Measurements from ENCODE around the gene SLC25A23. TPM values are rescaled to one million over a fixed set of nuclear protein-coding genes. Genes with fewer than 3 reads are reported as not detected.
A peak's percentile ranks its signal among the peaks of the same experiment; 100 is the strongest.

SLC25A23 gene
- total and polyA plus RNA-seq, 9 of the 15 experiments (the other 6 are each of a cell fraction or from before 2014, with no cell fraction given): 6.1 to 72.0 (median 26.6) TPM

GRCh38 chr19:6424195-6424938 is 35.2 kb downstream of the SLC25A23 start, which contains the start of gene KHSRP (continued):
- TF ChIP-seq PHF8 (IDR thresholded peaks at IDR 0.05; ENCODE audit: borderline replicate concordance, low read length): peak; percentile 58; the same call in 1 of the 2 replicates
- TF ChIP-seq BMI1 (IDR thresholded peaks at IDR 0.05; ENCODE audit: low read length): no peak
- TF ChIP-seq ZNF277 (CRISPR knock-in tag; IDR thresholded peaks at IDR 0.05; ENCODE audit: borderline replicate concordance): no peak
- no peak for TF ChIP-seq CGGBP1 (CRISPR knock-in tag; IDR thresholded peaks at IDR 0.05)
- TF ChIP-seq NBN (IDR thresholded peaks at IDR 0.05; ENCODE audit: low read depth): no peak
- no peak for TF ChIP-seq ZNF324 (CRISPR knock-in tag; IDR thresholded peaks at IDR 0.05)
- TF ChIP-seq TBP (optimal IDR thresholded peaks at IDR 0.05; ENCODE audit: low read depth, low read length): peak; percentile 66
- TF ChIP-seq HMG20B (CRISPR knock-in tag; IDR thresholded peaks at IDR 0.05): no peak
- 0 out of 2 replicates have a peak, but pooled peaks have one; percentile 29 for TF ChIP-seq ETS1 (conservative IDR thresholded peaks at IDR 0.05; ENCODE audit: control insufficient read depth, low read depth, low read length)
- TF ChIP-seq SMAD4 (CRISPR knock-in tag; conservative IDR thresholded peaks at IDR 0.05): 0 out of 2 replicates have a peak, but pooled peaks have one; percentile 25
- 0 out of 2 replicates have a peak, but pooled peaks have one; percentile 35 for TF ChIP-seq SIN3B (IDR thresholded peaks at IDR 0.05; ENCODE audit: low read depth)
- no peak for TF ChIP-seq POU5F1 (IDR thresholded peaks at IDR 0.05; ENCODE audit: borderline replicate concordance, low read depth, low read length, partially characterized antibody)
- TF ChIP-seq CTCF (IDR thresholded peaks at IDR 0.05 in 2 of 3, conservative IDR thresholded peaks at IDR 0.05 in 1 of 3; ENCODE audit: insufficient read depth in 2 of 3, low read depth in 1 of 3, low read length in 3 of 3): no peak
- no peak for TF ChIP-seq TCF7L2 (IDR thresholded peaks at IDR 0.05; ENCODE audit: low read depth, low read length)
- TF ChIP-seq POLR2G (IDR thresholded peaks at IDR 0.05; ENCODE audit: low read depth, low read length): peak; percentile 94

Measured in K562 (cell line).